Glomerular visceral epithelial cell (primary cell): ENCODE measurements around the gene DDX10.
A peak's percentile ranks its signal among the peaks of the same experiment; 100 is the strongest.

Experiments used
- DNase-seq: peaks from one replicate; pipeline ENCODE4 v3.0.0-alpha.2; 2016; ENCODE audit errors: extremely low spot score

DDX10 gene

GRCh38 chr11:108906329-108906728 is 241.5 kb downstream of the DDX10 start:
- DNase-seq, result no peak

DNA sequence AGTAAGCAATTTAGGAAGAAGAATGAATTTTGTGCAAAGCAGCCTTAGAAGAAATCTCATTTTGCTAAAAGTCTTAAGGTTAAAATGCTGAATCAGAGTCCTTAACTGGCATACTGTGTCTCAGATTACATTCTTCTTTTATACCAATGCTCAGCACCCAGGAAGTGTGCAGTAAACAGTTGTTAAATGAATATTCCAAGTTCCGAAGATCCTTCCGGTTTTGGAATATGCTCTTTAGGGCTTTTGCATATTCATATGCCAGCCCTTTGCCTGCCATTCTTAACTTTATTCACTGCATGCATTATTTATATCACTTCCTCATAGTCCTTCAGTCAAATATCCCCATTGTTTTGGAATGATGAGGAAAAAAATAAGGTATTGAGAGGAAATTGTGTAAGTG is 242.0 kb downstream of the DDX10 start:
- no peak for DNase-seq

DNA sequence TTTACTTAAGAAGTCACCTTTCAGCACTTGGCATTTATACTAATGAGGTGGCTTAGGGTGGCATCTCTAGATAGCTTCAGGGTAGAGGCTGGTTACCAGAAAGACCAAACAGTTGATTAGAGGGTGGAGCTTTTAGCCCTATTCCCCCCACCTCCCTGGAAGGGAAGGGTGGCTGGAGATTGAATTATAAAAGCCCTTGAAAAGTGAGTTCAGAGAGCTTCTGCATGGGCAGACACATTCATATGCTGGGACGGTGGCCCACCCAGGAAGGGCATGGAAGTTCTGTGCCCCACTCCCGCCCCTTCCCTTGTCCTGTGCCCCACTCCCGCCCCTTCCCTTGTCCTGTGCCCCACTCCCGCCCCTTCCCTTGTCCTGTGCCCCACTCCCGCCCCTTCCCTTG is 244.2 kb downstream of the DDX10 start:
- no peak for DNase-seq

- DNase-seq, result no peak
Measured at GRCh38 chr11:108909921-108910320, 245.1 kb downstream of the DDX10 start.

DNA sequence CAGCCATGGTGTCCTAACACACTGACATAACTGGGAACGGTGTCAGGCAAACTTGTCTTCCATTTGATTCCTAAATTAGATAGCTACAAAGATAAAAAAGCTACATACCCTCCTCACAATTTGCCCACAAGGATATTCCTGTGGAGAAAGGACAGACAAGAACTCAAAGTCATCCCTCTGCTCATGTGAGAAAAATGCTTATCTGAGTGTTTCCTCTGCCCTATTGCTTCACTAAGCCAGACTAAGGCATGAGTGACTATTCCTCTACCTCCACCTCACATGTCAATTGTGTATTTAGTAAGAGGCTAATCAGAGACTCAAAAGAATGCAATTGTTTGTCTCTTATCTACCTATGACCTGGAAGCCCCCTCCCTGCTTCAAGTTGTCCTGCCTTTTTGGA is 247.7 kb downstream of the DDX10 start:
- no peak for DNase-seq

- no peak for DNase-seq
Measured at GRCh38 chr11:108913204-108913603, 248.3 kb downstream of the DDX10 start.

DNA sequence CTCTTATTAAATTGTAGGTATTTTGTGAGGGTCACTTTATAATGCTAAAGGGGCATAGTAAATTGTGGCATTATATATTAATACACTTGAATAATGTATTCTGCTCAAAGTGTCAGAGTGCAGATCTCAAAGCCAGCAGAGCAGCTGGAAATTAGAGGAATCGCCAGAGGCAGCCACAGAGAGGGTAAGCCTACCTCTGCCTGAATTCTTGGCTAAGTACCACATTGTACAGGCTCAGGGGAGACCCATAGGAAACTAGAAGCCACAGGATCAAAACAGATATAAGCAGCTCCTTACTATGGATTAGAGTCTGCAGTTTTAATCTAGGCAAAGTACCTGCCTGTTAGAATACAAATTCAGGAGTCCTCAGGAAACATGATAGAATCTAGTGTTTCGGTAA is 249.3 kb downstream of the DDX10 start:
- no peak for DNase-seq

DNA sequence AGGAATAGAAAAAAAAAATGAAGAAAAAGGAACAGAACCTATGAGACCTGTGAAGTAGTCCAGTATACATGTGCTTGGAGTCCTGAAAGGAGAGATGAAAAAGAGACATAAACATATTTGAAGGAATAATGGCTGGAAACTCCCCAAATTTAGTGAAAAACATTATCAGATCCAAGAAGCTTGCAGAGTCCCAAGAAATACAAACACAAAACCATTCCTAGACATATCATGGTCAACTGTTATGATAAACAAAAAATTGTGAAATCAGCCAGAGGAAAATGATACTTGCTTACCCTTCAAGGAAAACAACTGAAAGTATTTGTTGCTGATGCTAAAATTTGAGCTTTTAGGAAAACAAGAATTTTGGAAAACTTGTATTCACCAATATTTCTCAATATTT is 250.1 kb downstream of the DDX10 start:
- DNase-seq, result no peak

GRCh38 chr11:108915666-108916065 is 250.8 kb downstream of the DDX10 start:
- DNase-seq, result no peak

- no peak for DNase-seq
Measured at GRCh38 chr11:108916290-108916689, 251.4 kb downstream of the DDX10 start.

DNA sequence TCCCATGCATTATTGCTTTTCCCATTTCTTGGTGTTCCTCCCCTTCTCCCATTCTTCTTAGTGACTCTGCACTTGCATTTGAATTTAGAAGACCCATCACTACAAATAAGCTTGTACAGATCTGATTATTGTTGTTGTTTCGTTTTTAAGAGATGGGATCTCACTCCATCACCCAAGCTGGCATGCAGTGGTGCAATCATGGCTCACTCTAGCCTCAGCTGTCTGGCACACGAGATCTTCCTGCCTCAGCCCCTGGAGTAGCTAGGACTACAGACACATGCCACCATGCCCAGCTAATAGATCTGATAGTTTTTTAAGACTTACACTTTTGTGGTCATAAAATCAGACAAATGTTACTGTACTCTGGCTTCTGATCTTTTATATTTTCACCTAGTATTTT is 252.1 kb downstream of the DDX10 start:
- DNase-seq, result no peak

GRCh38 chr11:108921211-108921610 is 256.3 kb downstream of the DDX10 start:
- no peak for DNase-seq

DNA sequence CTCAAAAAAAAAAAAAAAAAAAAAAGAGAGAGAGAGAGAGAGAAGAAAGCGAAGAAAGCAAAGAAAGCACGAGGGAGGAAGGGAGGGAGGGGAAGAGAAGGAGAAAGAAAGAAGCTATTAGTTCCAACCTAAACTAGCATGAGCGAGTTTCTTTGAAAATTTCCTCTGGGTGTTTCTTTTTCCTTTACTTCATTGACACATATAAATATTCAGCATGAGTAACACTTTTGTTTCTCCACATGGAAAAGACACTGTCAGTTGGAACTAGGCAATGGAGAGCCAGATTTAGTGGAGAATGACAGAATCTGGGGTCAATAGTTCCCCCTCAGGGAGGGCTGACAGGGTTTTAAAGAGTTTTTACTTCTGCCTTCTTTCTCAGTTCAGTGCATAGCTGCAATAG is 257.4 kb downstream of the DDX10 start:
- DNase-seq, result no peak

DNA sequence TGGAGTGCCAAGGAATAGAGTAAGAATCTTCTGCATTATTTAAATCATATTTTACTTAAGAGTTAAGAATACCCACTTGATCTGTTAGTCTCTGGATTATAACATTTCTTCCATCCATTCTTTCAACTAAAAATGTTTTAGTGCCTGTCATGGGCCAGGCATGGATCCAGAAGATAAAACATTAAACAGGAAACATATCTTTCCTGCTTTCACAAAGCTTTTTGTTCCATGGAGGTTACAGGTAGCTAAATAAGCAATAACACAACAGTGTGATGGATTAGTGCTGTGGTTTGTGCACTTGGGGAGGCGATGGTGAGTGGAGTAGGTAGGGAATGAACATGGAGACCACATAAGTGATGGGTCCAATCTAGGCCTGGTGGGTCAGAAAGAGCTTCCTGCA is 258.5 kb downstream of the DDX10 start:
- no peak for DNase-seq

DNA sequence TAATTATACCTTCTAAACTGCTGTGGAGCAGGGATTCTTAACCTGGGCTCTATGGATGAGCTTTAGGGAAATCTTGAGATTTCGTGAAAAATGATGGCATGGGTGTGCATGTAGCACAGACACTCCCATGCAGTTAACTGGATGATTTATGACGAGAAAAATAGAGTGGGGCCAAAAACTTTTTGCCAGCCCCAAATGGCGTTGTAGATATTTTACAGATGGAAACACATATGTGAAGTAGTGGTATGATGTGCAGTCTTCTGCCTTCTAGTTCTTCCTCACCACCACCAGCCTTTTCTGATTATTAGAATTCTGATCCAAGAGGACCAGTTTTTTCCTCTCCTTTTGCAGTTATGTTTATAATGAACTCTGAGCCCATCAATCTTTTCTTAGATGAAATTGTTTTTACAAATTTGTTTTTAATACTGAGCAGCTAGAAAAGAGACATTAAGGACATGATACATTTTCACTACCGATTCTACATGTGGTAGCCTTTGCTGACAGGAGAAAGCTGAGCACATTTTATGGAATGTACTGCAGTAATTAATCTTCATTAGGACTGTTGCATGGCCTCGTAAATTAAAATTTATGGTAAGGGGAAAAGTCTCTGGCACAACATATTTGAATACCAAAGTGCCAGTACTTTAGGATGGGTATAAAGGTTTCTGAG is 261.4 kb downstream of the DDX10 start:
- no peak for DNase-seq

GRCh38 chr11:108926841-108927577 is 262.1 kb downstream of the DDX10 start:
- DNase-seq, result no peak

DNA sequence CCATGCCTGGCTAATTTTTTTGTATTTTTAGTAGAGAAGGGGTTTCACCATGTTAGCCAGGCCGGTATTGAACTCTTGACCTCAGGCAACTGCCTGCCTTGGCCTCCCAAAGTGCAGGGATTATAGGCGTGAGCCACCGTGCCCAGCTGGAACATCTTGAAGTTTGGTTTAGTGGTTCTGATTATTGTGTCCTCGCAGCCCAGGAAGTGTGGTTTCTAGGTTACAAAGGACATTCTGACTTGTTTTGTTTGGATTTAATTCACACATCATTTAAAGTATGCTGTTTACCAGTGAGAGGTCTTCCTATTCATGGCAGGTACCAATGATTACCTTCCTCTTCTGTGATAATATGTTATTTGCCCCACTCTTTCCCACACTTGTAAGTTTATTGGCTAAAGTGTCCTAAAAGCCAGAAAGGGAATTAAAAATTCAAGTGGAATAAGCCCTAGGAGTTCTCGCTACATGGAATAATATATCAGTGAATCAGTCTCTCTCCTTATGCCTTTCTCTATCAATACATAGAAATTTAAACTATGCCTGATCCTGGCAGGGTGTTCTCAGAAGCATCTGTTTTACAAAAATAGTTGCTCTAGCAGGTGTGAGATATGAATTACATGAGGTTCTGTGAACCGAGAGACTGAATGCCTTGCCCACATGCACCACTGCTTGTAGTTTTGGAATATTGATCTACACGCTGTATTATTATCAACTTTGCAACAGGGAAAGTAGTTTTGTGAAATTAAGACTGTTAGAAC is 263.1 kb downstream of the DDX10 start:
- no peak for DNase-seq

DNA sequence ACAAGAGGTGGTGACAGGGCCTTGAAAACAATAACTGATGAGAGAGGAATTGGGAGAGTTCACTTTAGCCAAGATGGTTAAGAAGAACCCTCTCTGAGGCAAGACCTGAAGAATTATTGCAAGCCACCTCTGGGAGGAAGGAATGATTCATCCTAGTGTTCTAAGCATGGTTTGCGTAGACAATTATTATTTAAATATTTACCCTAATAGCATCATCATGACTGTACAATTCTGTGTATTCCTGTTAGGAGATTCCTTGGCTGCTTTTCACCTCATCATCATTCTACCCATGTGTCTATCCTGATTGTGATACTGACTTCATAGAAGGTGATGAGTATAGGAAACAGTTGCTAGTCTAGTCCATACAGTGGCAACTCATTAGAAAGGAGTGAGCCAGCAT is 264.4 kb downstream of the DDX10 start:
- peak; percentile 23 for DNase-seq

DNA sequence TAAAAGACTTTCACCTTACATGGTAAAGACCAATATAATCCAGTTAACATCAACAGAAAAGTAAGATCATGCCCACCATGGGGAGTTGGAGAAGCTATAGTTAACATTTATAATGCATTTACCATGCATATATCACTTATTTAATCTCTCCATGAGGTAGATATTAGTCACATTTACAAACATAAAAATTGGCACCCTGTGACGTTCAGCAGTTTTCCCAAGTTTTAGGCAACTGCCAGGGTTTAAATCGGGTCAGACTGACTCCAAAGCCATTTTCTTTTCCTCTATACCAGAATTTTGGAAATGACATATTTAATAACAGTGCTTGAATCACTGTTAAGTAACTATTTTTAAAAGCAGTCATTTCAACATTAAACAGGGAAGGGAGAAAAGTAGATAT is 266.3 kb downstream of the DDX10 start:
- DNase-seq, result no peak

DNA sequence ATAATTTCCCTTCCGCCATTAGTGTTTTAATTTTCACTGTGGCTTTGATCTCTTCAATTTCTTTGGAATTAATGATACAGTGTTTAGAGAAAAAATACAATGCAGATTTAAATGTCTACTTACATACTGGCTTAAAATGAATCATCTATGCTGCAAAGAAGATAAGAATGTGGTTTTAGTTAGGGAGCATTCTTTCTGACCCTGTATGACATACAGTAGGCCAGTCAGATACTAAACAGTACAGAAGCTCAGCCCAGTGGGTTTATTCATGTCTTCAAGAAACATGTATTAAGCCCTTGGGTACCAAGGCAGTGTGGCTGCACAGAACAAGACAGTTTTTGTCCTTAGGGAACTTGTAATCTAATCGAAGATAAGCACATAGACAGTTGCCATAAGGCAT is 268.8 kb downstream of the DDX10 start:
- no peak for DNase-seq

DNA sequence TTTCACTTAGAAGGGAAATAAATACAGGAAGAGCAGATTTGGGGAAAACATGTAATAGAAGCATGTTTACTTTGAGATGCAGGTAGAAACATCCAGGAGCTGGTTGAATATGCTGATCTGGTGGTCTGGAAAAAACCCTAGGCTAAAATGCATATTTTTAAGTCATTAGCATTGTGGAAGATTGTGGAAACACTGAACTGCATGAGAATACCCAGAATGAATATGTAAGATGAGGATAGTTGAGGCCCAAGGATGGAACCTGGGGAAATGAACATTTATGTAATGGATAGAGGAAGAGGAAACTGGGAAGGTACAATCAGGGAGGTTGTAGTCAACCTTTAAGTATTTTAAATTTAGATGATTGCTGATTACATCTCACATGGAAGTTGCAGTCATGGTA is 269.4 kb downstream of the DDX10 start:
- no peak for DNase-seq

DNA sequence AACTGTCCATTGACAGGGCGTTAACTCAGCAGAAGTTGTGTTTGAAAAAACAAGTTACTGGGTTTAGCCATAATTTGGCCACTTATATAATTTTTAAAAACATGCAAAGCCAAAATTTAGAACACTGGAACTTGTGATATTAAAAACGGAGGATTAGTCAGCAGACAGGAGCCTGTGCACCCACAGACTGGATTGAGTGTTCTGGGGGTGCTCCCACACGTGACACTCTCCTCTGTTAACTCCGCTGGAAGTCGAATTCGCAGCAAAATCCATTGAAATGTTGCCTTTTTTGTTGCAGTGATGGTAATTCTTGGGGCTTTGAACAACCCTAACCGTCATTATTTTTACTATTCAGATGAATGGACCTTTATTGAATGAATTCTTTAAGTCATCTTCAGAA is 269.8 kb downstream of the DDX10 start:
- DNase-seq, result no peak

GRCh38 chr11:108937746-108938145 is 272.9 kb downstream of the DDX10 start:
- no peak for DNase-seq
